Neural progenitor cell (in vitro differentiated cells): ENCODE results near the gene PPP4C. TPM values are rescaled to one million over a fixed set of nuclear protein-coding genes. Genes with fewer than 3 reads are reported as not detected.

Source experiments
- DNase-seq: peaks from one replicate; pipeline ENCODE4 v3.0.0-alpha.2; 2016; ENCODE audit warnings: low spot score
- H2AFZ ChIP-seq: fragments of 200-600 bp; sonication (generic); replicated peaks from 2 replicates; pipeline ENCODE4 v1.6.1; 2016; ENCODE audit warnings: antibody characterized with exemption
- H3F3A ChIP-seq: fragments of 200-600 bp; sonication (generic); 2 replicates; pipeline ENCODE4 v1.6.1; 2016; ENCODE audit warnings: antibody characterized with exemption, low read depth
- H3K27ac ChIP-seq: fragments of 200-600 bp; sonication (generic); 2 replicates; pipeline ENCODE4 v1.5.1; 2016; ENCODE audit warnings: mild to moderate bottlenecking
- H3K27me3 ChIP-seq: fragments of 200-600 bp; sonication (generic); 2 replicates; pipeline ENCODE4 v1.6.1; 2016; ENCODE audit warnings: mild to moderate bottlenecking, moderate library complexity
- H3K36me3 ChIP-seq: fragments of 200-600 bp; sonication (generic); 2 replicates; pipeline ENCODE4 v1.5.1; 2016
- H3K4me1 ChIP-seq: fragments of 200-600 bp; sonication (generic); 2 replicates; pipeline ENCODE4 v1.6.1; 2016; ENCODE audit warnings: mixed run types
- H3K4me2 ChIP-seq: fragments of 200-600 bp; sonication (generic); 2 replicates; pipeline ENCODE4 v1.6.1; 2016
- H3K4me3 ChIP-seq: fragments of 200-600 bp; sonication (generic); 2 replicates; pipeline ENCODE4 v1.5.1; 2016
- H3K79me2 ChIP-seq: fragments of 200-600 bp; sonication (generic); 2 replicates; pipeline ENCODE4 v1.6.1; 2016; ENCODE audit warnings: low read depth
- H3K9ac ChIP-seq: fragments of 200-600 bp; sonication (generic); 2 replicates; pipeline ENCODE4 v1.6.1; 2016
- H3K9me3 ChIP-seq: fragments of 200-600 bp; sonication (generic); 2 replicates; pipeline ENCODE4 v1.5.1; 2016; ENCODE audit warnings: low read depth
- H4K20me1 ChIP-seq: fragments of 200-600 bp; sonication (generic); 2 replicates; pipeline ENCODE4 v1.6.1; 2016; ENCODE audit warnings: low read depth
- H3K27ac Mint-ChIP-seq: 3 replicates; pipeline ENCODE4 v1.8.0; 2021; ENCODE audit warnings: mixed read lengths
- H3K27me3 Mint-ChIP-seq: 2 replicates; pipeline ENCODE4 v1.8.0; 2022; ENCODE audit warnings: low read depth, mild to moderate bottlenecking, inconsistent platforms, moderate library complexity, mixed read lengths; ENCODE audit not compliant: insufficient read depth
- H3K36me3 Mint-ChIP-seq: 3 replicates; pipeline ENCODE4 v1.8.0; 2021; ENCODE audit warnings: mixed read lengths
- H3K4me1 Mint-ChIP-seq: 3 replicates; pipeline ENCODE4 v1.8.0; 2021; ENCODE audit warnings: mixed read lengths
- H3K4me3 Mint-ChIP-seq: 3 replicates; pipeline ENCODE4 v1.8.0; 2021; ENCODE audit warnings: mild to moderate bottlenecking, moderate library complexity, mixed read lengths
- H3K9me3 Mint-ChIP-seq: 3 replicates; pipeline ENCODE4 v1.8.0; 2020; ENCODE audit warnings: mixed read lengths
- EZH2 ChIP-seq: fragments of 200-600 bp; sonication (generic); IDR thresholded peaks from 2 replicates; pipeline ENCODE4 v1.6.1; 2017; ENCODE audit warnings: antibody characterized with exemption, mild to moderate bottlenecking, moderate library complexity
- EZH2phosphoT487 ChIP-seq: fragments of 200-600 bp; sonication (generic); IDR thresholded peaks from 2 replicates; pipeline ENCODE4 v1.6.1; 2017; ENCODE audit warnings: antibody characterized with exemption
- total RNA-seq: library from RNA; depleted of rRNA; stranded (reverse); fragments of >200 nt; gene quantifications from 2 replicates; pipeline ENCODE4 v1.2.3, GENCODE V29; 2015; ENCODE audit warnings: low replicate concordance
- TF ChIP-seq, protein P1 (sequence below): fragments of 200-600 bp; sonication (generic); IDR thresholded peaks from 2 replicates; pipeline ENCODE4 v1.5.1; 2017; ENCODE audit warnings: antibody characterized with exemption, mild to moderate bottlenecking

Gene PPP4C
- total RNA-seq: 93.3 and 166 TPM in 2 replicates

DNA sequence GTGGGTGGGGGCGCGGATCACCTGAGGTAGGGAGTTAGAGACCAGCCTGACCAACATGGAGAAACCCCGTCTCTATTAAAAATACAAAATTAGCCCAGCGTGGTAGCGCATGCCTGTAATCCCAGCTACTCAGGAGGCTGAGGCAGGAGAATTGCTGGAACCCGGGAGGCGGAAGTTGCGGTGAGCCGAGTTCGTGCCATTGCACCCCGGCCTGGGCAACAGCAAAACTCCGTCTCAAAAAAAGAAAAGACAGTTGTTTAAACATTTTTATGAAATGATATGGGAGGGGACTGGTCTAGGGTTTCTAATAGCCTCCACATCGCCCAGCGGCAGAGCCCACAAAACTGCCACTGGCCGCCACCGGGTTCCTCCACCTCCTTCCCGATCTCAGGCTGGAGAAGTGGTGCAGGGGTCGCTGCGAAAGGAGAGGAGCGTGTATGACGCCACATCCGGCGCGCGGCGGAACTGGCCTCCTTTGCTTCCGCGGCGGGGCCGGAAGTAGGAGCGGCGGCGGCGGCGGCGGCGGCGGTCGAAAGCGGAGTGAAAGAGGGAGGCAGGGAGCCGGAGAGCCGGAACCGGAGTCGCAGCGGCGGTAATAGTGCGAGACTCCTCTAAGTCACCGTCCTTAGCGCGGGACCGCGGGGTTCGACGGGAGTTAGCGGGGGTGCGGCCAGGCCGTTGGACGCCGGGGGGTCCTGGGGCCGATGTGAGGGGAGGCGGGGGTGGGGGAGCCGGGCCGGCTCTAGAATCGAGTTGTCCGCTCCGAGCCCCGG, at the start of gene PPP4C:
PPP4C (plus strand) TSS at position 492 of the 773 bp plus-strand sequence. CDS start 384 bp downstream, outside the sequence.
- Histone ChIP-seq H3K27ac (peak within 1 kb of the TSS; percentile 62), H2AFZ (no peak within 1 kb of the TSS), H3K9me3 (no peaks in the 10 kb centered on the region), H3K4me3 (peak within 1 kb of the TSS; percentile 90), H4K20me1 (peaks cover 36% of the 10 kb centered on the region), H3K4me1 (peaks cover 10% of the 10 kb centered on the region), H3K4me2 (peak within 1 kb of the TSS; percentile 98), H3K9ac (peak within 1 kb of the TSS; percentile 92), H3F3A (peaks cover 46% of the 10 kb centered on the region), H3K36me3 (no peaks in the 10 kb centered on the region), H3K79me2 (peaks cover 47% of the 10 kb centered on the region), H3K27me3 (no peaks in the 10 kb centered on the region)
- H3K36me3 Mint-ChIP-seq: peaks cover 13% of the 10 kb centered on the region
- peaks cover 3% of the 10 kb centered on the region for H3K27me3 Mint-ChIP-seq
- peak within 1 kb of the TSS; percentile 81 for H3K27ac Mint-ChIP-seq
- DNase-seq: peak; percentile 96
- H3K9me3 Mint-ChIP-seq: no peaks in the 10 kb centered on the region
- H3K4me1 Mint-ChIP-seq: peaks cover 21% of the 10 kb centered on the region
- peak within 1 kb of the TSS; percentile 96 for H3K4me3 Mint-ChIP-seq
- TF ChIP-seq EZH2phosphoT487: no peak
- TF ChIP-seq, protein P1, sequence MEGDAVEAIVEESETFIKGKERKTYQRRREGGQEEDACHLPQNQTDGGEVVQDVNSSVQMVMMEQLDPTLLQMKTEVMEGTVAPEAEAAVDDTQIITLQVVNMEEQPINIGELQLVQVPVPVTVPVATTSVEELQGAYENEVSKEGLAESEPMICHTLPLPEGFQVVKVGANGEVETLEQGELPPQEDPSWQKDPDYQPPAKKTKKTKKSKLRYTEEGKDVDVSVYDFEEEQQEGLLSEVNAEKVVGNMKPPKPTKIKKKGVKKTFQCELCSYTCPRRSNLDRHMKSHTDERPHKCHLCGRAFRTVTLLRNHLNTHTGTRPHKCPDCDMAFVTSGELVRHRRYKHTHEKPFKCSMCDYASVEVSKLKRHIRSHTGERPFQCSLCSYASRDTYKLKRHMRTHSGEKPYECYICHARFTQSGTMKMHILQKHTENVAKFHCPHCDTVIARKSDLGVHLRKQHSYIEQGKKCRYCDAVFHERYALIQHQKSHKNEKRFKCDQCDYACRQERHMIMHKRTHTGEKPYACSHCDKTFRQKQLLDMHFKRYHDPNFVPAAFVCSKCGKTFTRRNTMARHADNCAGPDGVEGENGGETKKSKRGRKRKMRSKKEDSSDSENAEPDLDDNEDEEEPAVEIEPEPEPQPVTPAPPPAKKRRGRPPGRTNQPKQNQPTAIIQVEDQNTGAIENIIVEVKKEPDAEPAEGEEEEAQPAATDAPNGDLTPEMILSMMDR: peak; percentile 9

DNA sequence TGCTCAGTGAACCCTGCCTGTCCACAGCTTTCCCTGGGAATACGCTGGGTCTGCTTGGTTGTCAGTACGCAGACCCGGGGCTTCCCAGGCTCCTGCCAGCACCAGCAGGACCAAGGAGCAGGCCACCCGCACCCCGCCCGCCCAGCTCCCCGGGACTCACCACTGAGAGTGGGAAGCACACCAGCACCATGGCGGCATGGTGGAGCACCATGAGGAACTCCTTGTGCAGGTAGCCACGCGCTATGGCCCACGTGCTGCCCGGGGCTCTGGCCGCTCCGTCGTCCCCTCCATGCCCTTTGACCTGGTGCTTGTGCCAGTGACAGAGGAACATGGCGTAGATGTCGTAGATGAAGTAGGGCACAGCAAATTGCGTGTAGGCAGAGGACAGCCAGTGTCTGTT, 49.3 kb upstream of the PPP4C start:
- Histone ChIP-seq H3K79me2 (no peaks in the 10 kb centered on the region), H3K9ac (no peak overlapping the region), H2AFZ (no peak overlapping the region), H3F3A (peaks cover 14% of the 10 kb centered on the region), H3K36me3 (no peaks in the 10 kb centered on the region), H3K4me2 (no peak overlapping the region), H3K27me3 (no peaks in the 10 kb centered on the region), H3K4me3 (no peak overlapping the region), H3K27ac (no peak overlapping the region), H3K4me1 (peaks cover 14% of the 10 kb centered on the region), H4K20me1 (peaks cover 37% of the 10 kb centered on the region), H3K9me3 (no peaks in the 10 kb centered on the region)
- no peaks in the 10 kb centered on the region for H3K9me3 Mint-ChIP-seq
- no peak overlapping the region for H3K27ac Mint-ChIP-seq
- peaks cover 9% of the 10 kb centered on the region for H3K27me3 Mint-ChIP-seq
- no peak for DNase-seq
- no peaks in the 10 kb centered on the region for H3K36me3 Mint-ChIP-seq
- peaks cover 27% of the 10 kb centered on the region for H3K4me1 Mint-ChIP-seq
- no peak overlapping the region for H3K4me3 Mint-ChIP-seq
- TF ChIP-seq EZH2 (no peak), EZH2phosphoT487 (no peak)
- TF ChIP-seq, protein P1: no peak

DNA sequence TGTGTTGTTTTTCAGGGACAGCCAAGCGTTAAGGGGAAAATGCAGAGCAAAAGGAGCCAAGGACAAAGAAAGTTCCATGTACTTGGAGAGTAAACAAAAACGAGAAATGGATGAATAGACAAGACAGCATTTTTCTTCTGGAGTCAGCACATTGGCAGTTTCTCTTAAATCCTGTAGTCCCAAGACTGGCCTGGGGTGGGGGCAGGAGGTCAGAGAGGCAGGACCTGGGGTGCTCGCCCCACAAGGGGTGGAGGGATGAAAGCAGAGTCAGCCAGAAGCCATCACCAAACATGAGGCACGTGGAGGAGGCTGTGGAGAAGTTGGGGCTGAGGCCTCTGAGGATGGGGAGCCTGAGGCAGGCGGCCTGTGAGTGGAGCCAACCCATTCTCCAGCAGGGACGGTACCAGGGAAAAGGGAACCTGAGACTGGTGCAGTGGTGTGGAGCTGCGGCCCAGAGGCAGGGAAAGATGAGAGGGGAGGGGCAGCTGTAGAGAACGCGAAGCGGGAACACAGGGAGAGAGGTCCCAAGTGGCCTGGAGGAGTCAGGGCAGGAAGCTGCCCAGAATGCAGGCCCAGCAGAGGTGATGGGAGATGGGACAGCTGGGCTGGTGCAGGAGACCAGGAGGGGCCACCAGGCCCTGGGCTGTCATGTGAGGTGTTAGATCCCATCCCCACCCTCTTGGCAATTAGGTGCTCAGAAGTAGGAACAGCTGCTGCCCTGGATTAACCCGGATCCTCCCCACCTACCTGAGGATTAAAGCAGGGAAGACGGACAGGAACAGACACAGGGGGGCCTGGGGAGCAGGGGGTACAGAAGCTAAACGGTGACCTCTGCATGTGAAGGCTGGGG, 48.0 kb upstream of the PPP4C start:
- Histone ChIP-seq H4K20me1 (peaks cover 37% of the 10 kb centered on the region), H3K9me3 (no peaks in the 10 kb centered on the region), H3K27ac (no peak overlapping the region), H3K4me3 (no peak overlapping the region), H3K27me3 (peaks cover 5% of the 10 kb centered on the region), H3K4me2 (no peak overlapping the region), H3F3A (peaks cover 18% of the 10 kb centered on the region), H3K36me3 (no peaks in the 10 kb centered on the region), H2AFZ (no peak overlapping the region), H3K4me1 (peaks cover 21% of the 10 kb centered on the region), H3K79me2 (no peaks in the 10 kb centered on the region), H3K9ac (no peak overlapping the region)
- Mint-ChIP-seq H3K4me3 (peak overlapping the region; percentile 48), H3K4me1 (peaks cover 37% of the 10 kb centered on the region), H3K36me3 (no peaks in the 10 kb centered on the region), H3K9me3 (no peaks in the 10 kb centered on the region), H3K27me3 (peaks cover 9% of the 10 kb centered on the region), H3K27ac (no peak overlapping the region)
- TF ChIP-seq, protein P1: no peak
- no peak for TF ChIP-seq EZH2phosphoT487
- no peak for TF ChIP-seq EZH2
- DNase-seq: no peak
